B cell (primary cell): ENCODE data around the gene HTR6. TPM values are rescaled to one million over a fixed set of nuclear protein-coding genes. Genes with fewer than 3 reads are reported as not detected.

ENCODE experiments used
- ATAC-seq: fragments of 200-7000 bp; cut with Tn5 transposase; one replicate; pipeline ENCODE4 v1.10.0; 2021; ENCODE audit warnings: low read depth, mild to moderate bottlenecking, moderate number of reproducible peaks, moderate library complexity
- CTCF ChIA-PET: fragments of 350-600 bp; sonication (Branson Sonifier 250); formaldehyde crosslinking; loops from one replicate; lab custom pipeline; 2021; ENCODE audit warnings: antibody characterized with exemption, inconsistent platforms; lab: Charles Lee
- POLR2A ChIA-PET: fragments of 350-600 bp; sonication (Branson Sonifier 250); formaldehyde crosslinking; loops from one replicate; lab custom pipeline; 2021; ENCODE audit warnings: antibody characterized with exemption; lab: Charles Lee
- DNase-seq: peaks from one replicate; pipeline ENCODE4 v3.0.0; 2013
- H2AFZ ChIP-seq: 2 replicates; pipeline ENCODE4 v1.6.1; 2012; ENCODE audit warnings: mild to moderate bottlenecking, low read depth, low read length; ENCODE audit not compliant: insufficient read depth, poor library complexity, severe bottlenecking
- H3K27ac ChIP-seq, 2 donors: 1 replicate in 1 of 2; 2 replicates in 1 of 2; pipeline ENCODE4 v1.5.1; 2012 to 2013; ENCODE audit warnings: low read length in 2 of 2, mild to moderate bottlenecking in 2 of 2, moderate library complexity in 1 of 2
- H3K27me3 ChIP-seq, 4 experiments: fragments of 200-600 bp in 1 of 4; sonication (generic) in 1 of 4; replicated peaks in 1 of 4; 1 replicate in 2 of 4; 2 replicates in 2 of 4; pipeline versions ENCODE4 v1.6.1 to v1.7.0; 2013 to 2016; ENCODE audit warnings: low read length in 3 of 4, mild to moderate bottlenecking in 2 of 4, mixed read lengths in 1 of 4, moderate library complexity in 1 of 4; ENCODE audit not compliant: insufficient read depth in 4 of 4, control insufficient read depth in 3 of 4; ENCODE audit errors: control extremely low read depth in 1 of 4
- H3K36me3 ChIP-seq, 2 experiments: replicated peaks in 1 of 2; 1 replicate in 1 of 2; 2 replicates in 1 of 2; pipeline versions ENCODE4 v1.6.1 to v1.7.1; 2013; ENCODE audit warnings: low read length in 1 of 2; ENCODE audit not compliant: insufficient read depth in 2 of 2, control insufficient read depth in 1 of 2; ENCODE audit errors: control extremely low read depth in 1 of 2, extremely low read depth in 1 of 2
- H3K4me1 ChIP-seq, 2 donors: fragments of 200-600 bp in 1 of 2; sonication (generic) in 1 of 2; 1 replicate in 1 of 2; 2 replicates in 1 of 2; pipeline versions ENCODE4 v1.5.1 to v1.6.1; 2013 to 2017; ENCODE audit warnings: low read length in 2 of 2; ENCODE audit not compliant: control insufficient read depth in 2 of 2, insufficient read depth in 2 of 2
- H3K4me2 ChIP-seq: replicated peaks from 2 replicates; pipeline ENCODE3; 2012; ENCODE audit warnings: mild to moderate bottlenecking, low read depth, low read length; ENCODE audit not compliant: poor library complexity, severe bottlenecking
- H3K4me3 ChIP-seq, 5 experiments: fragments of 200-600 bp in 1 of 5; sonication (generic) in 1 of 5; 1 replicate in 3 of 5; 2 replicates in 2 of 5; pipeline versions ENCODE4 v1.5.1 to v1.7.0; 2011 to 2016; ENCODE audit warnings: low read length in 4 of 5, mild to moderate bottlenecking in 4 of 5, low read depth in 2 of 5, control low read depth in 1 of 5, moderate library complexity in 1 of 5; ENCODE audit not compliant: insufficient read depth in 1 of 5; ENCODE audit errors: control extremely low read depth in 1 of 5, extremely low read depth in 1 of 5
- H3K79me2 ChIP-seq: fragments of 200-600 bp; sonication (generic); one replicate; pipeline ENCODE4 v1.6.0; 2016; ENCODE audit warnings: low read length; ENCODE audit not compliant: control insufficient read depth, insufficient read depth
- H3K9ac ChIP-seq: fragments of 200-600 bp; sonication (generic); 2 replicates; pipeline ENCODE4 v1.6.1; 2017; ENCODE audit warnings: mild to moderate bottlenecking, low read length, moderate library complexity
- H3K9me3 ChIP-seq, 3 donors: one replicate each; pipeline versions ENCODE4 v1.6.1 to v1.7.1; 2013; ENCODE audit warnings: low read length in 2 of 3; ENCODE audit not compliant: control insufficient read depth in 2 of 3, insufficient read depth in 1 of 3; ENCODE audit errors: control extremely low read depth in 1 of 3
- H4K20me1 ChIP-seq: 2 replicates; pipeline ENCODE4 v1.6.0; 2012; ENCODE audit warnings: mild to moderate bottlenecking, low read length; ENCODE audit not compliant: insufficient read depth, control insufficient read depth, poor library complexity, severe bottlenecking
- H3K27ac Mint-ChIP-seq: one replicate; pipeline ENCODE4 v1.8.0; 2021; ENCODE audit warnings: mixed read lengths
- H3K27me3 Mint-ChIP-seq: one replicate; pipeline ENCODE4 v1.8.0; 2021; ENCODE audit warnings: mixed read lengths
- H3K4me1 Mint-ChIP-seq: one replicate; pipeline ENCODE4 v1.8.0; 2021; ENCODE audit warnings: mixed read lengths
- H3K4me3 Mint-ChIP-seq: one replicate; pipeline ENCODE4 v1.8.0; 2021; ENCODE audit warnings: mixed read lengths
- H3K9me3 Mint-ChIP-seq: one replicate; pipeline ENCODE4 v1.8.0; 2022; ENCODE audit warnings: mixed read lengths; ENCODE audit not compliant: insufficient read depth
- CTCF ChIP-seq: fragments of 200-600 bp; IDR thresholded peaks from one replicate; pipeline ENCODE4 v1.8.0; 2022; ENCODE audit warnings: antibody characterized with exemption, mild to moderate bottlenecking
- EZH2 ChIP-seq: IDR thresholded peaks from 2 replicates; pipeline ENCODE4 v1.6.1; 2012; ENCODE audit warnings: borderline replicate concordance, low read depth, mild to moderate bottlenecking, moderate library complexity, low read length; ENCODE audit not compliant: insufficient read depth, poor library complexity, severe bottlenecking
- WGBS: methylation state at CpG from one replicate; pipeline ENCODE4 v1.1.5; 2013; ENCODE audit warnings: missing lambda C conversion rate; ENCODE audit not compliant: insufficient coverage; 5-methylcytosine and 5-hydroxymethylcytosine counted together
- intact Hi-C: fragments of 100-400 bp; cut with micrococcal nuclease; formaldehyde crosslinking; loops from one replicate; pipeline ENCODE4 v1.10.0; 2022
- polyA plus RNA-seq: library from polyadenylated mRNA; depleted of rRNA; stranded (reverse); fragments of >200 nt; gene quantifications from 2 replicates; pipeline ENCODE4 v1.2.3, GENCODE V29; 2012
- total RNA-seq, 2 donors: library from RNA; stranded (reverse); fragments of 120-200 nt in 1 of 2; gene quantifications; 1 replicate in 1 of 2; 2 replicates in 1 of 2; pipeline versions ENCODE4 v1.2.3 to v1.2.4, GENCODE V29; 2013 to 2022

HTR6 gene
- total and polyA plus RNA-seq, 2 donors (not counting 1 experiment from before 2014, with no cell fraction given) = not detected

- H3K4me3 ChIP-seq = no peak overlapping the region
- ChIA-PET POLR2A (no interaction called here), CTCF (interaction anchor here (2.6 kb wide), 1 partner anchor 11 kb away, joined by 16 read pairs; no protein-coding TSS in a partner anchor)
- H2AFZ ChIP-seq = no peak overlapping the region
- H3K36me3 ChIP-seq = no peaks in the 10 kb centered on the region
- Mint-ChIP-seq H3K27me3 (peaks cover 54% of the 10 kb centered on the region), H3K27ac (no peak overlapping the region), H3K9me3 (no peaks in the 10 kb centered on the region), H3K4me3 (no peak overlapping the region), H3K4me1 (no peaks in the 10 kb centered on the region)
- no peak for ATAC-seq
- TF ChIP-seq CTCF = no peak
- no peak for TF ChIP-seq EZH2
- H3K4me2 ChIP-seq = no peak overlapping the region
- H3K27me3 ChIP-seq = peaks cover 0 to 37% (median 1%) of the 10 kb centered on the region in 4 experiments
- no peak overlapping the region for H3K9ac ChIP-seq
- intact Hi-C loops = no loop called here
- 86% methylated on average over 3 of the region's 6 CpGs for WGBS
- DNase-seq = no peak
- H3K9me3 ChIP-seq = no peaks in the 10 kb centered on the region
- no peaks in the 10 kb centered on the region for H4K20me1 ChIP-seq
- H3K27ac ChIP-seq = no peak overlapping the region
- H3K4me1 ChIP-seq = no peaks in the 10 kb centered on the region
- no peaks in the 10 kb centered on the region for H3K79me2 ChIP-seq
Observed at GRCh38 chr1:19672237-19672636, 7.6 kb downstream of the HTR6 start.

GRCh38 chr1:19675797-19676196 is 11.1 kb downstream of the HTR6 start:
- Histone ChIP-seq H3K79me2 (no peaks in the 10 kb centered on the region), H2AFZ (no peak overlapping the region), H3K27me3 (peaks cover 0 to 23% (median 1%) of the 10 kb centered on the region in 4 experiments), H3K36me3 (no peaks in the 10 kb centered on the region), H3K9ac (no peak overlapping the region), H3K4me2 (no peak overlapping the region), H3K9me3 (no peaks in the 10 kb centered on the region), H3K4me3 (no peak overlapping the region), H4K20me1 (no peaks in the 10 kb centered on the region), H3K27ac (no peak overlapping the region), H3K4me1 (no peaks in the 10 kb centered on the region)
- intact Hi-C loops = no loop called here
- H3K4me1 Mint-ChIP-seq = no peaks in the 10 kb centered on the region
- DNase-seq (no peak), ATAC-seq (no peak)
- H3K4me3 Mint-ChIP-seq = no peak overlapping the region
- CTCF ChIA-PET = interaction anchor here (0.8 kb wide), 1 partner anchor 7 kb away, joined by 3 read pairs; no protein-coding TSS in a partner anchor
- no peak overlapping the region for H3K27ac Mint-ChIP-seq
- TF ChIP-seq CTCF (no peak), EZH2 (no peak)
- 91% methylated on average over 1 of the region's 5 CpGs for WGBS
- H3K9me3 Mint-ChIP-seq = no peaks in the 10 kb centered on the region
- POLR2A ChIA-PET = no interaction called here
- peaks cover 30% of the 10 kb centered on the region for H3K27me3 Mint-ChIP-seq
